IMR-90 (cell line): ENCODE measurements around the gene PCDHGA10. TPM values are rescaled to one million over a fixed set of nuclear protein-coding genes. Genes with fewer than 3 reads are reported as not detected.
A peak's percentile ranks its signal among the peaks of the same experiment; 100 is the strongest.
"Not testable (repeated sequence)": the region's sequence is repeated elsewhere in the genome, so short reads cannot be mapped to it uniquely, and the experiment has no call there.

Experiments
- ATAC-seq: fragments of 200-7000 bp; cut with Tn5 transposase; 2 replicates; pipeline ENCODE4 v1.9.1; 2020; ENCODE audit warnings: low read depth, mild to moderate bottlenecking, moderate library complexity
- BruUV-seq: library from RNA; stranded (reverse); fragments of 400-500 nt; replicated peaks from 2 replicates; lab custom pipeline; 2021; lab: Mats Ljungman, UMichigan
- CTCF ChIA-PET: fragments of 300-600 bp; formaldehyde crosslinking; extraction: SDS; loops from one replicate; lab custom pipeline; 2021; ENCODE audit warnings: antibody characterized with exemption; lab: Yijun Ruan, JAX
- POLR2A ChIA-PET: fragments of 300-600 bp; sonication (Branson Sonifier 250); formaldehyde crosslinking; loops from one replicate; lab custom pipeline; 2022; ENCODE audit warnings: antibody characterized with exemption; ENCODE audit not compliant: unreplicated experiment; lab: Charles Lee
- DNase-seq: peaks from one replicate; pipeline ENCODE4 v3.0.0; 2013
- H2AFZ ChIP-seq: replicated peaks from 2 replicates; pipeline ENCODE3; 2013; ENCODE audit warnings: low read length, mild to moderate bottlenecking; ENCODE audit not compliant: poor library complexity
- H2AK5ac ChIP-seq: 2 replicates; pipeline ENCODE4 v1.6.1; 2013; ENCODE audit warnings: low read depth, low read length, inconsistent platforms
- H2AK9ac ChIP-seq: replicated peaks from 2 replicates; pipeline ENCODE3; 2013; ENCODE audit warnings: mild to moderate bottlenecking, low read depth, low read length, moderate library complexity; ENCODE audit not compliant: poor library complexity
- H2BK120ac ChIP-seq: 2 replicates; pipeline ENCODE4 v1.6.1; 2013; ENCODE audit warnings: low read depth, low read length, inconsistent platforms
- H2BK15ac ChIP-seq: 3 replicates; pipeline ENCODE4 v1.6.1; 2013; ENCODE audit warnings: low read depth, low read length, inconsistent platforms
- H2BK20ac ChIP-seq: 2 replicates; pipeline ENCODE4 v1.6.1; 2013; ENCODE audit warnings: low read depth, mild to moderate bottlenecking, inconsistent platforms, low read length, moderate library complexity
- H2BK5ac ChIP-seq: 2 replicates; pipeline ENCODE4 v1.6.1; 2013; ENCODE audit warnings: mild to moderate bottlenecking, low read depth, low read length, inconsistent platforms; ENCODE audit not compliant: poor library complexity, severe bottlenecking
- H3K14ac ChIP-seq: replicated peaks from 2 replicates; pipeline ENCODE4 v1.6.1; 2013; ENCODE audit warnings: low read depth, low read length, inconsistent platforms
- H3K18ac ChIP-seq: 2 replicates; pipeline ENCODE4 v1.6.1; 2013; ENCODE audit warnings: low read depth, low read length, control low read depth
- H3K23ac ChIP-seq: 2 replicates; pipeline ENCODE4 v1.6.1; 2013; ENCODE audit warnings: low read depth, low read length, inconsistent platforms
- H3K27ac ChIP-seq: 2 replicates; pipeline ENCODE4 v1.5.1; 2013; ENCODE audit warnings: mild to moderate bottlenecking, control low read depth, low read length; ENCODE audit not compliant: insufficient read depth
- H3K27me3 ChIP-seq: 2 replicates; pipeline ENCODE4 v1.6.1; 2013; ENCODE audit warnings: low read length; ENCODE audit not compliant: control insufficient read depth, insufficient read depth
- H3K36me3 ChIP-seq: 2 replicates; pipeline ENCODE4 v1.6.1; 2013; ENCODE audit warnings: low read length, mixed read lengths; ENCODE audit not compliant: control insufficient read depth, insufficient read depth
- H3K4ac ChIP-seq: 2 replicates; pipeline ENCODE4 v1.6.1; 2013; ENCODE audit warnings: low read depth, low read length, inconsistent platforms
- H3K4me1 ChIP-seq: 2 replicates; pipeline ENCODE4 v1.6.1; 2013; ENCODE audit warnings: low read length, mixed read lengths; ENCODE audit not compliant: control insufficient read depth, insufficient read depth
- H3K4me2 ChIP-seq: 2 replicates; pipeline ENCODE4 v1.6.1; 2013; ENCODE audit warnings: low read depth, mild to moderate bottlenecking, control low read depth, low read length, moderate library complexity
- H3K4me3 ChIP-seq: 2 replicates; pipeline ENCODE4 v1.5.1; 2013; ENCODE audit warnings: low read depth, mild to moderate bottlenecking, control low read depth, low read length, moderate library complexity; ENCODE audit not compliant: insufficient read depth
- H3K56ac ChIP-seq: 2 replicates; pipeline ENCODE4 v1.6.1; 2013; ENCODE audit warnings: low read length, inconsistent platforms; ENCODE audit not compliant: insufficient read depth; ENCODE audit errors: extremely low read depth
- H3K79me1 ChIP-seq, 2 experiments: 2 replicates each; pipeline ENCODE4 v1.6.1; 2013; ENCODE audit warnings: low read length in 2 of 2, inconsistent platforms in 1 of 2, low read depth in 1 of 2
- H3K9ac ChIP-seq: 2 replicates; pipeline ENCODE4 v1.6.1; 2013; ENCODE audit warnings: low read depth, low read length, control low read depth
- H3K9me1 ChIP-seq: 2 replicates; pipeline ENCODE4 v1.6.1; 2013; ENCODE audit warnings: low read length, inconsistent platforms; ENCODE audit not compliant: insufficient read depth
- H3K9me3 ChIP-seq: 2 replicates; pipeline ENCODE4 v1.6.1; 2013; ENCODE audit warnings: low read length; ENCODE audit not compliant: control insufficient read depth, insufficient read depth
- H4K20me1 ChIP-seq: 2 replicates; pipeline ENCODE4 v1.6.1; 2013; ENCODE audit warnings: low read length, inconsistent platforms; ENCODE audit not compliant: insufficient read depth
- H4K5ac ChIP-seq: 2 replicates; pipeline ENCODE4 v1.6.1; 2013; ENCODE audit warnings: mild to moderate bottlenecking, low read depth, low read length, control low read depth
- H4K8ac ChIP-seq, 2 experiments: 2 replicates each; pipeline ENCODE4 v1.6.1; 2013; ENCODE audit warnings: low read depth in 2 of 2, low read length in 2 of 2, control low read depth in 1 of 2, inconsistent platforms in 1 of 2
- H4K91ac ChIP-seq: 2 replicates; pipeline ENCODE4 v1.6.1; 2013; ENCODE audit warnings: low read depth, low read length, inconsistent platforms; ENCODE audit not compliant: insufficient read depth
- RAD21 ChIP-seq: IDR thresholded peaks from 2 replicates; pipeline ENCODE4 v1.6.1; 2012; ENCODE audit warnings: low read length, improper control_type of control experiment
- RFX5 ChIP-seq: IDR thresholded peaks from 2 replicates; pipeline ENCODE4 v1.8.0; 2012; ENCODE audit warnings: low read depth, mild to moderate bottlenecking, low read length, moderate library complexity
- WGBS, 2 experiments: methylation state at CpG; one replicate each; pipeline versions ENCODE4 v1.1.5 to v1.1.7; 2013; ENCODE audit warnings: missing lambda C conversion rate in 2 of 2; ENCODE audit not compliant: insufficient read length in 1 of 2; ENCODE audit errors: extremely low coverage in 2 of 2; 5-methylcytosine and 5-hydroxymethylcytosine counted together
- dilution Hi-C: fragments of 300-500 bp; cut with HindIII; formaldehyde crosslinking; loops from one replicate; pipeline ENCODE4 v1.14.3; 2018; ENCODE audit warnings: low sequenced_read_pairs; ENCODE audit not compliant: unreplicated experiment
- in situ Hi-C: fragments of 300-500 bp; cut with MboI; formaldehyde crosslinking; loops from 3 replicates; pipeline ENCODE4 v1.14.3; 2019; ENCODE audit warnings: low sequenced_read_pairs, inconsistent platforms, mixed read lengths
- intact Hi-C: fragments of 100-400 bp; cut with micrococcal nuclease; formaldehyde crosslinking; loops from 2 replicates; pipeline ENCODE4 v1.10.0; 2022
- polyA plus RNA-seq, 3 experiments: library from polyadenylated mRNA; depleted of rRNA; stranded (reverse); fragments of >200 nt; gene quantifications; 2 replicates each; pipeline ENCODE4 v1.2.3, GENCODE V29; 2012; ENCODE audit warnings: low replicate concordance in 1 of 3
- total RNA-seq: library from RNA; depleted of rRNA; stranded (reverse); fragments of >200 nt; gene quantifications from 2 replicates; pipeline ENCODE4 v1.2.3, GENCODE V29; 2012

PCDHGA10 gene
- total and polyA plus RNA-seq, 2 of the 4 experiments (the other 2 are of a cell fraction) = 3.4 to 6.6 TPM

DNA sequence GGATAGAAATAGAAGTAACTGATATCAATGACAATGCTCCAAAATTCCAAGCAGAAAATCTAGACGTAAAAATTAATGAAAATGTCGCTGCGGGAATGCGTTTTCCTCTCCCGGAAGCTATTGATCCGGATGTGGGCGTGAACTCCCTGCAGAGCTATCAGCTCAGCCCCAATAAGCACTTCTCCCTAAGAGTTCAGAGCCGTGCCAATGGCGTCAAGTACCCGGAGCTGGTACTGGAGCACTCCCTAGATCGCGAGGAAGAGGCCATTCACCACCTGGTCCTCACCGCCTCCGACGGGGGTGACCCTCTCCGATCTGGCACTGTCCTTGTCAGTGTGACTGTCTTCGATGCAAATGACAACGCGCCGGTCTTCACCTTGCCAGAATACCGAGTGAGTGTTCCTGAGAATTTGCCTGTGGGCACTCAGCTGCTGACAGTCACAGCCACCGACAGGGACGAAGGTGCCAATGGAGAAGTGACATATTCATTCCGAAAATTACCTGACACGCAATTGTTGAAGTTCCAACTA is 818 bp downstream of the PCDHGA10 start:
- H3K79me1 ChIP-seq = peaks cover 7 to 12% of the 10 kb centered on the region in 2 experiments
- no peak overlapping the region for H3K9ac ChIP-seq
- H4K20me1 ChIP-seq = no peaks in the 10 kb centered on the region
- no peak for TF ChIP-seq RAD21
- no peak for TF ChIP-seq RFX5
- peak overlapping the region; percentile 19 for H3K4me3 ChIP-seq
- H3K9me1 ChIP-seq = no peaks in the 10 kb centered on the region
- peaks cover 14% of the 10 kb centered on the region; the same call in 1 of the 2 replicates for H3K36me3 ChIP-seq
- no peak overlapping the region for H2AK5ac ChIP-seq
- dilution Hi-C loops (no loop called here), in situ Hi-C loops (no loop called here), intact Hi-C loops (loop anchor here (1.0 to 5.0 kb wide), 2 partner anchors 86 to 111 kb away; no protein-coding TSS in a partner anchor)
- H4K8ac ChIP-seq = no peak overlapping the region; a peak in 1 of 4 replicates
- peak overlapping the region; percentile 46; the same call in 1 of the 2 replicates for H3K4me2 ChIP-seq
- no peak overlapping the region for H3K18ac ChIP-seq
- no peak overlapping the region for H2AK9ac ChIP-seq
- no peak overlapping the region for H4K91ac ChIP-seq
- no peak overlapping the region for H3K4ac ChIP-seq
- BruUV-seq = no TSS peak
- no peak overlapping the region for H4K5ac ChIP-seq
- POLR2A ChIA-PET = no interaction called here
- H3K27me3 ChIP-seq = no peaks in the 10 kb centered on the region
- H2BK20ac ChIP-seq = no peak overlapping the region
- H3K56ac ChIP-seq = no peak overlapping the region
- H3K4me1 ChIP-seq = no peaks in the 10 kb centered on the region
- peak overlapping the region; percentile 58 for H2AFZ ChIP-seq
- no peak overlapping the region for H3K27ac ChIP-seq
- H3K23ac ChIP-seq = no peak overlapping the region
- no peak overlapping the region for H2BK120ac ChIP-seq
- no peak overlapping the region for H2BK15ac ChIP-seq
- CTCF ChIA-PET = interaction anchor here (0.5 to 2.8 kb wide), 16 partner anchors 10 to 1085 kb away, joined by 3 to 25 read pairs (median 4); partner anchors contain the start of genes PCDHB11 and TAF7
- peaks cover 50% of the 10 kb centered on the region for H3K9me3 ChIP-seq
- WGBS, 2 experiments = 31% methylated on average over 12 of the region's 25 CpGs; no CpG with 5 or more reads in 1 of the 2 experiments
- no peak overlapping the region for H3K14ac ChIP-seq
- no peak for DNase-seq
- no peak for ATAC-seq
- no peak overlapping the region for H2BK5ac ChIP-seq

DNA sequence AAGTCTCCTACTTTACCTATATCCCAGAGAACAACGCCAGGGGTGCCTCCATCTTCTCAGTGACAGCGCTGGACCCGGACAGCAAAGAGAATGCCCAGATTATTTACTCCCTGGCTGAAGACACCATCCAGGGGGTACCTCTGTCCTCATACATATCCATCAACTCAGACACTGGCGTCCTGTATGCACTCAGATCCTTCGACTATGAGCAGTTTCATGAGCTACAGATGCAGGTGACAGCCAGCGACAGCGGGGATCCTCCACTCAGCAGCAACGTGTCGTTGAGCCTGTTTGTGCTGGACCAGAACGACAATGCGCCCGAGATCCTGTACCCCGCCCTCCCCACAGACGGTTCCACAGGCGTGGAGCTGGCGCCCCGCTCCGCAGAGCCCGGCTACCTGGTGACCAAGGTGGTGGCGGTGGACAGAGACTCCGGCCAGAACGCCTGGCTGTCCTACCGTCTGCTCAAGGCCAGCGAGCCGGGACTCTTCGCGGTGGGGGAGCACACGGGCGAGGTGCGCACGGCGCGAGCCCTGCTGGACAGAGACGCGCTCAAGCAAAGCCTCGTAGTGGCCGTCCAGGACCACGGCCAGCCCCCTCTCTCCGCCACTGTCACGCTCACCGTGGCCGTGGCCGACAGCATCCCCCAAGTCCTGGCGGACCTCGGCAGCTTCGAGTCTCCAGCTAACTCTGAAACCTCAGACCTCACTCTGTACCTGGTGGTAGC is 1.9 kb downstream of the PCDHGA10 start:
- BruUV-seq, H4K5ac ChIP-seq, H2AFZ ChIP-seq, H3K56ac ChIP-seq, H4K8ac ChIP-seq, H3K18ac ChIP-seq, H4K91ac ChIP-seq, H3K23ac ChIP-seq, H2BK120ac ChIP-seq, H3K9me1 ChIP-seq, H4K20me1 ChIP-seq, dilution Hi-C loops, H3K27me3 ChIP-seq, H2BK15ac ChIP-seq, H3K14ac ChIP-seq, H3K9ac ChIP-seq, H3K4ac ChIP-seq, H2BK5ac ChIP-seq, H3K4me3 ChIP-seq, H3K4me1 ChIP-seq, ATAC-seq, H2AK5ac ChIP-seq, POLR2A ChIA-PET, H3K4me2 ChIP-seq, DNase-seq, H2BK20ac ChIP-seq, H3K27ac ChIP-seq, H2AK9ac ChIP-seq: not testable (repeated sequence)
- in situ Hi-C loops = loop anchor here (5.0 kb wide), 1 partner anchor 148 kb away; no protein-coding TSS in a partner anchor
- H3K79me1 ChIP-seq = peaks cover 11 to 16% of the 10 kb centered on the region in 2 experiments
- H3K9me3 ChIP-seq = peaks cover 50% of the 10 kb centered on the region
- CTCF ChIA-PET = interaction anchor here (2.6 kb wide), 1 partner anchor 144 kb away, joined by 25 read pairs; no protein-coding TSS in a partner anchor
- WGBS, 2 experiments = 49% methylated on average over 11 of the region's 46 CpGs; no CpG with 5 or more reads in 1 of the 2 experiments
- intact Hi-C loops = loop anchor here (5.0 kb wide), 2 partner anchors 63 to 87 kb away; partner anchors contain the start of gene PCDHGC3
- H3K36me3 ChIP-seq = peaks cover 17% of the 10 kb centered on the region
